Uterus (tissue), 4 donors: ENCODE measurements around the gene FGFBP1. TPM values are rescaled to one million over a fixed set of nuclear protein-coding genes. Genes with fewer than 3 reads are reported as not detected.

Experiments used
- DNase-seq, 2 donors: peaks; one replicate each; pipeline ENCODE4 v3.0.0-alpha.2; 2019 to 2020
- H3K27ac ChIP-seq, 2 donors: fragments of 200-600 bp; sonication (generic); 1 replicate in 1 of 2; 2 replicates in 1 of 2; pipeline ENCODE4 v1.5.1; 2016 to 2018
- H3K27me3 ChIP-seq, 2 donors: fragments of 200-600 bp; sonication (generic); one replicate each; pipeline ENCODE4 v1.5.1; 2018 to 2019; ENCODE audit warnings: control low read depth in 1 of 2
- H3K36me3 ChIP-seq, 2 donors: fragments of 200-600 bp; sonication (generic); one replicate each; pipeline ENCODE4 v1.5.1; 2019; ENCODE audit warnings: control low read depth in 1 of 2
- H3K4me1 ChIP-seq, 2 donors: fragments of 200-600 bp; sonication (generic); one replicate each; pipeline ENCODE4 v1.5.1; 2018 to 2019; ENCODE audit warnings: control low read depth in 1 of 2
- H3K4me3 ChIP-seq, 2 donors: fragments of 200-600 bp; sonication (generic); 1 replicate in 1 of 2; 2 replicates in 1 of 2; pipeline ENCODE4 v1.5.1; 2018 to 2019; ENCODE audit warnings: mild to moderate bottlenecking in 1 of 2
- H3K9me3 ChIP-seq, 2 donors: fragments of 200-600 bp; sonication (generic); one replicate each; pipeline ENCODE4 v1.5.1; 2019; ENCODE audit warnings: control low read depth in 1 of 2
- CTCF ChIP-seq, 4 experiments: fragments of 200-600 bp in 2 of 4; fragments of 450-650 bp in 2 of 4; sonication (generic) in 2 of 4; IDR thresholded peaks; one replicate each; pipeline ENCODE4 v1.5.1; 2016 to 2019; ENCODE audit warnings: antibody characterized with exemption in 4 of 4, mild to moderate bottlenecking in 2 of 4, moderate library complexity in 1 of 4
- POLR2A ChIP-seq, 2 donors: fragments of 450-650 bp; IDR thresholded peaks; one replicate each; pipeline ENCODE4 v1.6.1; 2016; ENCODE audit warnings: antibody characterized with exemption in 2 of 2, mild to moderate bottlenecking in 1 of 2, moderate library complexity in 1 of 2
- intact Hi-C: fragments of 100-400 bp; cut with DNase I; formaldehyde crosslinking; loops from one replicate; pipeline ENCODE4 v1.15.1; 2023; ENCODE audit warnings: low total_unique reads
- total RNA-seq, 4 donors: library from RNA; depleted of rRNA in 3 of 4; stranded (reverse); fragments of >200 nt in 3 of 4; gene quantifications; one replicate each; pipeline versions ENCODE4 v1.1.0 to v1.2.4, GENCODE V29; 2014 to 2023
- donor health status: DM: yes; HTN: yes; CAD: no.

Gene FGFBP1
- total RNA-seq, 4 donors from 2014 or later = not detected

- Histone ChIP-seq H3K9me3 (no peaks in the 10 kb centered on the region), H3K27me3 (no peaks in the 10 kb centered on the region), H3K4me1 (no peaks in the 10 kb centered on the region), H3K27ac (no peak overlapping the region), H3K4me3 (no peak overlapping the region), H3K36me3 (no peaks in the 10 kb centered on the region)
- intact Hi-C loops = no loop called here
- TF ChIP-seq CTCF (IDR thresholded peaks at IDR 0.05) = peak; percentile 32 to 72 (median 52)
- TF ChIP-seq POLR2A (IDR thresholded peaks at IDR 0.05) = no peak
- DNase-seq = peak; percentile 28 to 30
Measured at GRCh38 chr4:15956179-15956850, 17.8 kb upstream of the FGFBP1 start.

- intact Hi-C loops = no loop called here
- no peaks in the 10 kb centered on the region for H3K36me3 ChIP-seq
- no peaks in the 10 kb centered on the region for H3K4me1 ChIP-seq
- H3K27ac ChIP-seq = no peak overlapping the region
- TF ChIP-seq CTCF (IDR thresholded peaks at IDR 0.05) (no peak), POLR2A (IDR thresholded peaks at IDR 0.05) (no peak)
- no peaks in the 10 kb centered on the region for H3K9me3 ChIP-seq
- H3K4me3 ChIP-seq = no peak overlapping the region
- H3K27me3 ChIP-seq = no peaks in the 10 kb centered on the region
- no peak for DNase-seq
Measured at GRCh38 chr4:15955670-15956069, 17.1 kb upstream of the FGFBP1 start.

GRCh38 chr4:15953625-15954024, 15.1 kb upstream of the FGFBP1 start:
- Histone ChIP-seq H3K9me3 (no peaks in the 10 kb centered on the region), H3K36me3 (no peaks in the 10 kb centered on the region), H3K4me1 (no peaks in the 10 kb centered on the region), H3K27ac (no peak overlapping the region), H3K4me3 (no peak overlapping the region), H3K27me3 (no peaks in the 10 kb centered on the region)
- intact Hi-C loops = no loop called here
- no peak for DNase-seq
- TF ChIP-seq POLR2A (IDR thresholded peaks at IDR 0.05) (no peak), CTCF (IDR thresholded peaks at IDR 0.05) (no peak)

GRCh38 chr4:15951781-15952180, 13.2 kb upstream of the FGFBP1 start:
- Histone ChIP-seq H3K4me3 (no peak overlapping the region), H3K9me3 (no peaks in the 10 kb centered on the region), H3K36me3 (no peaks in the 10 kb centered on the region), H3K27me3 (no peaks in the 10 kb centered on the region), H3K4me1 (no peaks in the 10 kb centered on the region), H3K27ac (no peak overlapping the region)
- intact Hi-C loops = no loop called here
- no peak for DNase-seq
- TF ChIP-seq CTCF (IDR thresholded peaks at IDR 0.05) = no peak
- no peak for TF ChIP-seq POLR2A (IDR thresholded peaks at IDR 0.05)

DNA sequence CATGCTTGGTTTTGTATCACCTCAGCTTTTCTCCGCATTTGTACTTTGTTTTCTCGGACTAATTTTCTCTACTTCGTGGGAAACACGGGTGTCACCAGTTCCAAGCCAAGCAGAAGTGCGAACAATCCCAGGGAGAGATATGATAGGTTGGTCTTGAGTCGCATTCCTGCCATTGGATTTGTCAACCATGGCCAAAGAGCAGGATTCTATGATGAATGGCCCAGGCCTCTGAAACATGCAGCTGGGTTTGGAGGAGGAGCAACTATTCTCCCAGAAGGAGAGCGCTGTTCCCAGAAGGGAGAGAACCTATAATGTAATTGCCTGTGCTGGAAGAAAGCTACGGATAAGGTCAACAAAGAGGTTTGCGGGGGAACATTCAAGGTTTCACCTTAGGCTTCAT, 10.3 kb upstream of the FGFBP1 start:
- Histone ChIP-seq H3K4me3 (no peak overlapping the region), H3K27me3 (no peaks in the 10 kb centered on the region), H3K36me3 (no peaks in the 10 kb centered on the region), H3K9me3 (no peaks in the 10 kb centered on the region), H3K4me1 (no peaks in the 10 kb centered on the region), H3K27ac (no peak overlapping the region)
- TF ChIP-seq POLR2A (IDR thresholded peaks at IDR 0.05) = no peak
- no peak for TF ChIP-seq CTCF (IDR thresholded peaks at IDR 0.05)
- intact Hi-C loops = no loop called here
- DNase-seq = no peak
